Neural progenitor cell (in vitro differentiated cells): ENCODE data around the gene AMFR.

Source experiments
- EZH2phosphoT487 ChIP-seq: fragments of 200-600 bp; sonication (generic); IDR thresholded peaks from 2 replicates; pipeline ENCODE4 v1.6.1; 2017; ENCODE audit warnings: antibody characterized with exemption
- TF ChIP-seq, protein P1 (sequence below): fragments of 200-600 bp; sonication (generic); IDR thresholded peaks from 2 replicates; pipeline ENCODE4 v1.5.1; 2017; ENCODE audit warnings: antibody characterized with exemption, mild to moderate bottlenecking

DNA sequence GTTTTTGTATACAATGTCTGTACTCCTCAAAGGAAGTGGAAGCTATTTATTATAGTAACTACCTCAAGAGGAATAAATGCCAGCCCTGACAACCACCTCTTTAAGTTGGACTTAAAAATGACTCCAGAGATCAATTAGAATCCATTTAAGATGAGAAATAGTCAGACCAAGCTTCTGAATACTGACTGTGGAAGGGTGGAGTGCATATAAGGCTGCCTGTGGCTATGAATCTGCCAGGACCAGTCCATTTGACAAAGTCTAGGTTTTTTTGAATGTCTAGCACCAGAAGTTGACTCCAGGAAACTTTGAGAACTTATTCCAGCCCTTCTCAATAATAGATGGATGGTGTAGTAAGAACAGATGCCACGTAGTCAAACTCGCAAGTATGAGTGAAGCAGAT, 41.0 kb upstream of the AMFR start:
- TF ChIP-seq EZH2phosphoT487 = no peak
- TF ChIP-seq, protein P1, sequence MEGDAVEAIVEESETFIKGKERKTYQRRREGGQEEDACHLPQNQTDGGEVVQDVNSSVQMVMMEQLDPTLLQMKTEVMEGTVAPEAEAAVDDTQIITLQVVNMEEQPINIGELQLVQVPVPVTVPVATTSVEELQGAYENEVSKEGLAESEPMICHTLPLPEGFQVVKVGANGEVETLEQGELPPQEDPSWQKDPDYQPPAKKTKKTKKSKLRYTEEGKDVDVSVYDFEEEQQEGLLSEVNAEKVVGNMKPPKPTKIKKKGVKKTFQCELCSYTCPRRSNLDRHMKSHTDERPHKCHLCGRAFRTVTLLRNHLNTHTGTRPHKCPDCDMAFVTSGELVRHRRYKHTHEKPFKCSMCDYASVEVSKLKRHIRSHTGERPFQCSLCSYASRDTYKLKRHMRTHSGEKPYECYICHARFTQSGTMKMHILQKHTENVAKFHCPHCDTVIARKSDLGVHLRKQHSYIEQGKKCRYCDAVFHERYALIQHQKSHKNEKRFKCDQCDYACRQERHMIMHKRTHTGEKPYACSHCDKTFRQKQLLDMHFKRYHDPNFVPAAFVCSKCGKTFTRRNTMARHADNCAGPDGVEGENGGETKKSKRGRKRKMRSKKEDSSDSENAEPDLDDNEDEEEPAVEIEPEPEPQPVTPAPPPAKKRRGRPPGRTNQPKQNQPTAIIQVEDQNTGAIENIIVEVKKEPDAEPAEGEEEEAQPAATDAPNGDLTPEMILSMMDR = no peak
